ENCODE measurements around the gene AQP2.

AQP2 gene

GRCh38 chr12:49920915-49921286 lies 29.6 kb upstream of the AQP2 start:
- DNase-seq, result no peak

- DNase-seq, result no peak
These were observed 29.2 kb upstream of the AQP2 start for GRCh38 chr12:49921299-49921698.

- no peak for DNase-seq
These were observed 28.6 kb upstream of the AQP2 start for GRCh38 chr12:49921936-49922335.

- no peak for DNase-seq
These were observed 28.0 kb upstream of the AQP2 start for GRCh38 chr12:49922349-49923034.

- no peak for DNase-seq
These were observed 27.4 kb upstream of the AQP2 start for GRCh38 chr12:49923035-49923644.

- no peak for DNase-seq
These were observed 26.5 kb upstream of the AQP2 start for GRCh38 chr12:49923880-49924556.

GRCh38 chr12:49924628-49925246 lies 25.8 kb upstream of the AQP2 start:
- no peak for DNase-seq

GRCh38 chr12:49925433-49926204 lies 24.9 kb upstream of the AQP2 start:
- no peak for DNase-seq

- no peak for DNase-seq
These were observed 22.1 kb upstream of the AQP2 start for GRCh38 chr12:49928471-49928870.

GRCh38 chr12:49929581-49929980 lies 21.0 kb upstream of the AQP2 start:
- no peak for DNase-seq

GRCh38 chr12:49930515-49931288 lies 19.8 kb upstream of the AQP2 start:
- no peak for DNase-seq

GRCh38 chr12:49932023-49932422 lies 18.5 kb upstream of the AQP2 start:
- DNase-seq, result no peak

GRCh38 chr12:49932533-49933130 lies 17.9 kb upstream of the AQP2 start:
- DNase-seq, result no peak

GRCh38 chr12:49933796-49934195 lies 16.7 kb upstream of the AQP2 start:
- DNase-seq, result no peak

GRCh38 chr12:49934505-49934904 lies 16.0 kb upstream of the AQP2 start:
- DNase-seq, result no peak

GRCh38 chr12:49936925-49937324 lies 13.6 kb upstream of the AQP2 start:
- DNase-seq, result no peak

- DNase-seq, result no peak
These were observed 12.8 kb upstream of the AQP2 start for GRCh38 chr12:49937639-49938300.

GRCh38 chr12:49939307-49939706 lies 11.2 kb upstream of the AQP2 start:
- no peak for DNase-seq

- DNase-seq, result no peak
These were observed 10.8 kb upstream of the AQP2 start for GRCh38 chr12:49939707-49940106.

GRCh38 chr12:49941556-49942511 lies 8.7 kb upstream of the AQP2 start:
- DNase-seq, result no peak
